Measurements from ENCODE around the gene NLRP11.
"Not testable (repeated sequence)": the region's sequence is repeated elsewhere in the genome, so short reads cannot be mapped to it uniquely, and the experiment has no call there.

Gene NLRP11

DNA sequence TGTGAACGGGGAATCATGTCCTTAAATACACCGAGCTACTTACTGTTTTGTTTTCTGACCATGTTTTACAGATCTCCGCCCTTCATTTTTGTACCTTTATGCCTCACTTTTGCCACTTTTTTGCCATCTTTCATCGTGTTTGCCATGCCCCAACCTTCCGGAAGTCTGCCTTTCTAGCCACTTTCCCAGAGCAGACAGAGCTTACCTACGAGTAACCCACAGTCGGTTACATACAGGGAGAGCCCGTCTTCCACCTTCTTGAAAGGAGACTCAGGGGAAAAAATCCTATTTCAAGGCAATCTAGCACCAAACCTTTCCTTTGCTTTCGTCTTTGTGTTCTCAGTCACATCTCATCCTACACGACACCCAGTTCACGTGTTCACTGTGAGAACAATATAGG, 36.8 kb downstream of the NLRP11 start:
- Histone ChIP-seq H3K9me3 (peaks cover 4% of the 10 kb centered on the region; the same call in 1 of the 2 replicates), H3K4me3 (no peak overlapping the region), H3K36me3 (no peaks in the 10 kb centered on the region), H3K4me1 (no peaks in the 10 kb centered on the region), H4K20me1 (no peaks in the 10 kb centered on the region), H3K9ac (no peak overlapping the region), H3K27me3 (no peaks in the 10 kb centered on the region), H3K4me2 (no peak overlapping the region), H3K27ac (no peak overlapping the region)
- no peak for TF ChIP-seq Cebpa-rat (IDR thresholded peaks at IDR 0.05)

DNA sequence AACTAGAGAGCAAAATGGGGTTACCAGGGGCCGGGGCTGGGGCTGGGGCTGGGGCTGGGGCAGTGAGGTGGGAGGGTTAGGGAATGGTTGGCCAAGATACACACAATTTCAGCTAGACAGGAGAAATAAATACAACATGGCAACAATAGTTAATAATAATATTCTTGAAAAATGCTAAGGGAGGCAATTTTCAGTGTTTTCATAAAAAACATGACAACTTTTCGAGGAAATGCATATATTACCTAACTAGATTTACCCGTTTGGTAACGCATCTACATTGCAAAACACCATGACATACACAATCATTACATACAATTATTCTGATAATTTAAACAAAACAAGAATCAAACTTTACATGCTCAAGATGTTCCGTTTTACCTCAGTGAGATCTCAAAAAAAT, 50.7 kb downstream of the NLRP11 start:
- no peaks in the 10 kb centered on the region for H4K20me1 ChIP-seq

DNA sequence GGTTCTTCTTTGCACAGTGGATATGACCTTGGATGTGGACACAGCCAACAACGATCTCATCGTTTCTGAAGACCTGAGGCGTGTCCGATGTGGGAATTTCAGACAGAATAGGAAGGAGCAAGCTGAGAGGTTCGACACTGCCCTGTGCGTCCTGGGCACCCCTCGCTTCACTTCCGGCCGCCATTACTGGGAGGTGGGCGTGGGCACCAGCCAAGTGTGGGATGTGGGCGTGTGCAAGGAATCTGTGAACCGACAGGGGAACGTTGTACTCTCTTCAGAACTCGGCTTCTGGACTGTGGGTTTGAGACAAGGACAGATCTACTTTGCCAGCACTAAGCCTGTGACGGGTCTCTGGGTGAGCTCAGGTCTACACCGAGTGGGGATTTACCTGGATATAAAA, 53.5 kb downstream of the NLRP11 start:
- Histone ChIP-seq H3K4me2 (no peak overlapping the region), H3K4me3 (no peak overlapping the region), H3K36me3 (no peaks in the 10 kb centered on the region), H3K9ac (no peak overlapping the region), H3K4me1 (no peaks in the 10 kb centered on the region), H3K27me3 (no peaks in the 10 kb centered on the region), H3K27ac (no peak overlapping the region), H4K20me1 (no peaks in the 10 kb centered on the region), H3K9me3 (no peaks in the 10 kb centered on the region)
- TF ChIP-seq Cebpa-rat (IDR thresholded peaks at IDR 0.05): no peak

More for the DNA sequence above, 50.7 kb downstream of the NLRP11 start:
- TF ChIP-seq Cebpa-rat (IDR thresholded peaks at IDR 0.05): no peak
- no peaks in the 10 kb centered on the region for H3K9me3 ChIP-seq
- H3K9ac ChIP-seq: no peak overlapping the region
- no peak overlapping the region for H3K4me3 ChIP-seq
- H3K27me3 ChIP-seq: no peaks in the 10 kb centered on the region
- H3K27ac ChIP-seq: no peak overlapping the region
- H3K4me1 ChIP-seq: no peaks in the 10 kb centered on the region
- H3K4me2 ChIP-seq: no peak overlapping the region
- no peaks in the 10 kb centered on the region for H3K36me3 ChIP-seq

DNA sequence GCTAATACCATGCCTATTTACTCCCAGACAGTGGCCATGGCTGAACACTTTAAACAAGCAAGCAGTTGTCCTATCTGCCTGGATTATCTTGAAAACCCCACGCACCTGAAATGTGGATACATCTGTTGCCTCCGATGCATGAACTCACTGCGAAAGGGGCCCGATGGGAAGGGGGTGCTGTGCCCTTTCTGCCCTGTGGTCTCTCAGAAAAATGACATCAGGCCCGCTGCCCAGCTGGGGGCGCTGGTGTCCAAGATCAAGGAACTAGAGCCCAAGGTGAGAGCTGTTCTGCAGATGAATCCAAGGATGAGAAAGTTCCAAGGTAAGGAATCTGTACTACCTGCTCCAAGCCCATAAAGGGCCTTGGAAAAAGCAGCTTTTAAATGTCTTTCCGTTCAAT, 54.3 kb downstream of the NLRP11 start:
- Histone ChIP-seq H3K9ac (no peak overlapping the region), H3K4me3 (no peak overlapping the region), H3K9me3 (no peaks in the 10 kb centered on the region), H3K36me3 (no peaks in the 10 kb centered on the region), H3K4me2 (no peak overlapping the region), H4K20me1 (no peaks in the 10 kb centered on the region), H3K4me1 (no peaks in the 10 kb centered on the region), H3K27ac (no peak overlapping the region), H3K27me3 (no peaks in the 10 kb centered on the region)
- no peak for TF ChIP-seq Cebpa-rat (IDR thresholded peaks at IDR 0.05)

DNA sequence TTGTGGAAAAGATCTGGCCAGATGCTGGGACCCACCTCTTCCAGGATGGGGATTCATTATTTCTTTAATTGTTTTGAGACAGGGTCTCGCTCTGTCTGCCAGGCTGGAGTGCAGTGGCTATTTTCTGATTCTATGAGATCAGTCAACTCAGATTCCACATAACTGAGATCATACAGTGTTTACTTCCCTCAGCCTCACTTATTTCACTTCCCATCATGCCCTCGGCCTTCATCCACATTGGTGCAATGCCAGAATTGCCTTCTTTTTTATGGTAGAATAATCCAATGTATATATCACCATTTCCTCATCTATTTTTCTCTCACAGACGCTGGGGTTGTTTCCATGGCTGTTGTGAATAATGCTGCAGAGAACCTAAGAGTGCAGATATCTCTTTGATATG, 62.2 kb downstream of the NLRP11 start:
- not testable (repeated sequence) for H3K9ac ChIP-seq, H3K36me3 ChIP-seq, H3K4me3 ChIP-seq, H3K9me3 ChIP-seq, H4K20me1 ChIP-seq, H3K4me2 ChIP-seq, H3K27me3 ChIP-seq, H3K27ac ChIP-seq, H3K4me1 ChIP-seq

DNA sequence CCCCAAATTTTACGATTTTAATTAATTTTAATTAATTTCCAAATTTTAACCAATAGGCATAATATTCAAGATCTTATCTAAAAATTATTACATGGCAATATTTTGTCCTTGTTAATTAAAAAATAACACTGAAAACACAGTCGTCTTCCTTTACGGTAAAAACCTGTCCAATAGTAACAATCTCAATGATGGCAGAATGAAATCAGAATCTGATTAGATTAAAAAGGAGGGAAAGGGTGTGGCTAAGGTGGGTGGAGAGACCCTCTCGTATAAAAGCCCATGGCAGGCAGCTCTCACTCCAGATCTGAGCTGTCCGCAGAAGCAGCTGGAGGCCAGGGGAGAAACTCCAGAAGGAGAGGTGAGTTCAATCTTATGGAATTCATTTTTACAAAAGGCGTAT, 63.0 kb downstream of the NLRP11 start, which contains the start of gene RFPL4AL1:
Gene RFPL4AL1 (plus strand): TSS at position 301 of the 400 bp plus-strand sequence. CDS start 2,687 bp downstream, outside the sequence.
- H3K4me1 ChIP-seq, H3K27ac ChIP-seq, H4K20me1 ChIP-seq, H3K36me3 ChIP-seq, H3K4me3 ChIP-seq, H3K27me3 ChIP-seq, H3K4me2 ChIP-seq, H3K9ac ChIP-seq, H3K9me3 ChIP-seq: not testable (repeated sequence)

DNA sequence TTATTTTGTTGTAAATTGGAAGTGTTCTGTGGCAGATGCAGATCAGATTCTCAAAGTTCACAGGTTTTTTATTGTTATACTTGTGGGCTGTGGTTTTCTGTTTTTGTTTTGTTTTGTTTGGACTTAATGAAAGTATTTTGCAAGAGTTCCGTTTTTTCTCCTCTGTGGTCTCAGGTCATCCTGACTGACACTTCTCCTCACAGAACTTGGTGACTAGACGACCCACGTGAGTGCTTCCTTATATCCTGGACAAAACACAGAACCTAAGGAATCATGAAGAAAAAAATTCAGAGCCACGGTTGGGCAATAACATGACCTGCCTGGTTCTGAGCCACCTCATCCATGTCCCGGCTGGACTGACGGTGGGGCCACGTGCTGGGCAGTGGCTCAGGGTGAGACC, 65.3 kb downstream of the NLRP11 start:
- H3K4me1 ChIP-seq: no peaks in the 10 kb centered on the region
- no peak overlapping the region for H3K9ac ChIP-seq
- no peak overlapping the region for H3K4me2 ChIP-seq
- no peak overlapping the region for H3K4me3 ChIP-seq
- no peak for TF ChIP-seq Cebpa-rat (IDR thresholded peaks at IDR 0.05)
- H3K27me3 ChIP-seq: no peaks in the 10 kb centered on the region
- no peaks in the 10 kb centered on the region for H3K36me3 ChIP-seq
- H3K9me3 ChIP-seq: no peaks in the 10 kb centered on the region
- no peak overlapping the region for H3K27ac ChIP-seq
- no peaks in the 10 kb centered on the region for H4K20me1 ChIP-seq

DNA sequence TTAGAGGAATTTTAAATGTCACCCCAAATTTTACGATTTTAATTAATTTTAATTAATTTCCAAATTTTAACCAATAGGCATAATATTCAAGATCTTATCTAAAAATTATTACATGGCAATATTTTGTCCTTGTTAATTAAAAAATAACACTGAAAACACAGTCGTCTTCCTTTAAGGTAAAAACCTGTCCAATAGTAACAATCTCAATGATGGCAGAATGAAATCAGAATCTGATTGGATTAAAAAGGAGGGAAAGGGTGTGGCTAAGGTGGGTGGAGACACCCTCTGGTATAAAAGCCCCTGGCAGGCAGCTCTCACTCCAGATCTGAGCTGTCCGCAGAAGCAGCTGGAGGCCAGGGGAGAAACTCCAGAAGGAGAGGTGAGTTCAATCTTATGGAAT, 73.0 kb downstream of the NLRP11 start, which contains the start of gene RFPL4A:
Gene RFPL4A (plus strand): TSS at position 301 of the 400 bp plus-strand sequence. CDS start 2,704 bp downstream, outside the sequence.
- not testable (repeated sequence) for H3K4me3 ChIP-seq, H4K20me1 ChIP-seq, H3K36me3 ChIP-seq, H3K27ac ChIP-seq, H3K27me3 ChIP-seq, H3K4me2 ChIP-seq, H3K4me1 ChIP-seq, H3K9me3 ChIP-seq, H3K9ac ChIP-seq

DNA sequence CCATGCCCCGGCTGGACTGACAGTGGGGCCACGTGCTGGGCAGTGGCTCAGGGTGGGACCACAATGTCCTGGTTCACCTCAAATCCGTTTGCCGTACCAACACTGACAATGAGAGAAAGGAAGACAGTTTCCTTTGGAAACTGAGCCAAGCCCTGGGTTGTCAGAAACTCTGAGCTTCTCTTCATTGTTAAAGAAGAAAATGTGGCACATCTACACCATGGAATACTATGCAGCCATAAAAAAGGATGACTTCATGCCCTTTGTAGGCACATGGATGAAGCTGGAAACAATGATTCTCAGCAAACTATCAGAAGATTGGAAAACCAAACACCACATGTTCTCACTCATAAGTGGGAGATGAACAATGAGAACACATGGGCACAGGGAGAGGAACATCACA, 75.0 kb downstream of the NLRP11 start:
- H3K27ac ChIP-seq, H3K27me3 ChIP-seq, H3K4me1 ChIP-seq, H3K36me3 ChIP-seq, H3K9ac ChIP-seq, H3K4me3 ChIP-seq, H3K9me3 ChIP-seq, H4K20me1 ChIP-seq, H3K4me2 ChIP-seq: not testable (repeated sequence)

DNA sequence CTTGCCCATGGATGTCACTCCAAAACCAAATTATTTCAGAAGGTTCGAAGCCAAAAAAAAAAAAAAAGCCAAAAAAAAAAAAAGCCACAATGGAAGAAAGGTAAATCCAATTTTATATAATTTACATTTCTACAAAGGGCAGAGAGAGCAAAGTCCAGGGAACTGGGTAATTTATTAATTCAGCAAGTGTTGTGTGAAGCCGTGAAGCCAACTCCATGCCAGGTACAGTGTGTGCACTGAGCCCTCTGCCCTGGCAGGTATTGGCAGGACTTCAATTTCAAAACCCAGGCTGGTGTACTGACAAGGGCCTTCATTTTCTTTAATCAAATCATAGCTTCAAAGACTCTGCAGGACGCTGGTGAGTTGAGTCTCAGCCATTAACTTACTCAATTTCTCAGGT, 78.4 kb downstream of the NLRP11 start:
- Histone ChIP-seq H3K27me3 (no peaks in the 10 kb centered on the region), H3K27ac (no peak overlapping the region), H3K36me3 (no peaks in the 10 kb centered on the region), H3K4me3 (no peak overlapping the region), H3K9ac (no peak overlapping the region), H4K20me1 (no peaks in the 10 kb centered on the region), H3K4me1 (no peaks in the 10 kb centered on the region), H3K9me3 (no peaks in the 10 kb centered on the region), H3K4me2 (no peak overlapping the region)
- no peak for TF ChIP-seq Cebpa-rat (IDR thresholded peaks at IDR 0.05)

DNA sequence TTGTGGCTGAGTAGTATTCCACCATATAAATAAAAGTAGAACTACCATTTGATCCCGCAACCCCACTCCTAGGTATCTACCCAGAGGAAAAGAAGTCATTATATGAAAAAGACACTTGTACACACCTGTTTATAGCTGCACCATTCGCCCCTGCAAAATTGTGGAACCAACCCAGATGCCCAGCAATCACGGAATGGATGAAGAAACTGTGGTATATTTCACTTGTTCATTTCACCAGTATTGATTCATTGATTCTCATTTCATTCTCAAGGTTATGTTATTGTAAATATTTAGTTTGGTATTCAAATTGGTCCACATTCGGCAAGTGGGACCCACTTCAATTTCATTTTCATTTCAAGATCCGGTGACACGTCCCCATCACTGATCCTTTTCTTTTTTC, 81.1 kb downstream of the NLRP11 start:
- Histone ChIP-seq H4K20me1 (no peaks in the 10 kb centered on the region), H3K4me3 (no peak overlapping the region), H3K27me3 (no peaks in the 10 kb centered on the region), H3K36me3 (no peaks in the 10 kb centered on the region), H3K27ac (no peak overlapping the region), H3K4me2 (no peak overlapping the region), H3K9ac (no peak overlapping the region), H3K4me1 (no peaks in the 10 kb centered on the region), H3K9me3 (no peaks in the 10 kb centered on the region)
- TF ChIP-seq Cebpa-rat (IDR thresholded peaks at IDR 0.05): no peak

All from BLaER1 (cell line).